ENCODE measurements around the gene ALDH7A1.
"Not testable (repeated sequence)": the region's sequence is repeated elsewhere in the genome, so short reads cannot be mapped to it uniquely, and the experiment has no call there.

ALDH7A1 gene

GRCh38 chr5:126633552-126633951 is 38.5 kb upstream of the ALDH7A1 start:
- no peak for TF ChIP-seq CTCF (IDR thresholded peaks at IDR 0.05)
- no peaks in the 10 kb centered on the region for H3K4me1 ChIP-seq
- intact Hi-C loops (cut with DNase I; ENCODE audit: low total_unique reads): no loop called here
- H3K36me3 ChIP-seq: no peaks in the 10 kb centered on the region
- H3K9me3 ChIP-seq: no peaks in the 10 kb centered on the region
- H3K27ac ChIP-seq: no peak overlapping the region
- H3K27me3 ChIP-seq: no peaks in the 10 kb centered on the region
- no peak for DNase-seq
- no peak overlapping the region for H3K4me3 ChIP-seq

GRCh38 chr5:126631920-126632319 is 36.9 kb upstream of the ALDH7A1 start:
- intact Hi-C loops (cut with DNase I; ENCODE audit: low total_unique reads): no loop called here
- no peak overlapping the region for H3K27ac ChIP-seq
- no peak for DNase-seq

GRCh38 chr5:126628102-126628501 is 33.1 kb upstream of the ALDH7A1 start:
- DNase-seq: no peak
- intact Hi-C loops (cut with DNase I; ENCODE audit: low total_unique reads): no loop called here
- no peak for TF ChIP-seq CTCF (IDR thresholded peaks at IDR 0.05)

More at GRCh38 chr5:126631920-126632319, 36.9 kb upstream of the ALDH7A1 start:
- no peaks in the 10 kb centered on the region for H3K9me3 ChIP-seq
- no peaks in the 10 kb centered on the region for H3K27me3 ChIP-seq
- H3K4me3 ChIP-seq: no peak overlapping the region
- H3K36me3 ChIP-seq: peaks cover 0 to 9% (median 0%) of the 10 kb centered on the region in 3 donors
- no peak for TF ChIP-seq CTCF (IDR thresholded peaks at IDR 0.05)
- no peaks in the 10 kb centered on the region for H3K4me1 ChIP-seq

GRCh38 chr5:126624534-126624933 is 29.5 kb upstream of the ALDH7A1 start:
- peak in 1 of 2 donors; percentile 35 for DNase-seq
- intact Hi-C loops (cut with DNase I; ENCODE audit: low total_unique reads): no loop called here
- Histone ChIP-seq H3K4me1 (peaks cover 0 to 13% (median 0%) of the 10 kb centered on the region in 4 donors), H3K9me3 (no peaks in the 10 kb centered on the region), H3K36me3 (peaks cover 28 to 60% (median 37%) of the 10 kb centered on the region in 3 donors), H3K27me3 (no peaks in the 10 kb centered on the region), H3K27ac (peak overlapping the region in 1 of 2 donors; percentile 28), H3K4me3 (no peak overlapping the region)
- no peak for TF ChIP-seq CTCF (IDR thresholded peaks at IDR 0.05)

More at GRCh38 chr5:126628102-126628501, 33.1 kb upstream of the ALDH7A1 start:
- H3K4me3 ChIP-seq: no peak overlapping the region
- no peaks in the 10 kb centered on the region for H3K9me3 ChIP-seq
- H3K36me3 ChIP-seq: peaks cover 11 to 37% (median 21%) of the 10 kb centered on the region in 3 donors
- H3K27me3 ChIP-seq: no peaks in the 10 kb centered on the region
- H3K4me1 ChIP-seq: peaks cover 0 to 13% (median 0%) of the 10 kb centered on the region in 4 donors
- no peak overlapping the region for H3K27ac ChIP-seq

- intact Hi-C loops (cut with DNase I; ENCODE audit: low total_unique reads): no loop called here
- DNase-seq: no peak
- H3K4me1 ChIP-seq: peaks cover 0 to 12% (median 0%) of the 10 kb centered on the region in 4 donors
- peaks cover 37 to 61% (median 42%) of the 10 kb centered on the region in 3 donors for H3K36me3 ChIP-seq
- no peaks in the 10 kb centered on the region for H3K27me3 ChIP-seq
- H3K4me3 ChIP-seq: no peak overlapping the region
- no peak for TF ChIP-seq CTCF (IDR thresholded peaks at IDR 0.05)
- H3K9me3 ChIP-seq: no peaks in the 10 kb centered on the region
- H3K27ac ChIP-seq: no peak overlapping the region
Observed at GRCh38 chr5:126619781-126620180, 24.8 kb upstream of the ALDH7A1 start.

- intact Hi-C loops (cut with DNase I; ENCODE audit: low total_unique reads); DNase-seq; H3K4me1 ChIP-seq; H3K27me3 ChIP-seq; H3K9me3 ChIP-seq; H3K4me3 ChIP-seq; H3K27ac ChIP-seq: not testable (repeated sequence)
- peaks cover 44 to 68% (median 47%) of the 10 kb centered on the region in 3 donors for H3K36me3 ChIP-seq
Observed at GRCh38 chr5:126617603-126618002, 22.6 kb upstream of the ALDH7A1 start.

Data from tibial artery (tissue), 4 donors.